Activated naive CD4-positive, alpha-beta T cell treated with anti-CD3 and anti-CD28 coated beads, Interleukin-2, amount 10 ng/mL, durations not matched to agents 7 days and 5 days (primary cell): ENCODE data around the gene LHFPL3.

ENCODE experiments used
- CTCF ChIA-PET: fragments of 350-600 bp; sonication (Branson Sonifier 250); formaldehyde crosslinking; loops from one replicate; lab custom pipeline; 2021; ENCODE audit warnings: antibody characterized with exemption; lab: Charles Lee
- DNase-seq: peaks from one replicate; pipeline ENCODE4 v3.0.0-alpha.2; 2020
- H3K27ac Mint-ChIP-seq: one replicate; pipeline ENCODE4 v1.8.0; 2021; ENCODE audit warnings: mild to moderate bottlenecking, moderate library complexity, mixed read lengths
- H3K27me3 Mint-ChIP-seq: one replicate; pipeline ENCODE4 v1.8.0; 2021; ENCODE audit warnings: mild to moderate bottlenecking, mixed read lengths
- H3K36me3 Mint-ChIP-seq: one replicate; pipeline ENCODE4 v1.8.0; 2021; ENCODE audit warnings: mixed read lengths
- H3K4me1 Mint-ChIP-seq: one replicate; pipeline ENCODE4 v1.8.0; 2021; ENCODE audit warnings: mixed read lengths
- H3K4me3 Mint-ChIP-seq: one replicate; pipeline ENCODE4 v1.8.0; 2021; ENCODE audit warnings: mild to moderate bottlenecking, moderate library complexity, mixed read lengths
- H3K9me3 Mint-ChIP-seq: one replicate; pipeline ENCODE4 v1.8.0; 2021; ENCODE audit warnings: mixed read lengths

Gene LHFPL3

DNA sequence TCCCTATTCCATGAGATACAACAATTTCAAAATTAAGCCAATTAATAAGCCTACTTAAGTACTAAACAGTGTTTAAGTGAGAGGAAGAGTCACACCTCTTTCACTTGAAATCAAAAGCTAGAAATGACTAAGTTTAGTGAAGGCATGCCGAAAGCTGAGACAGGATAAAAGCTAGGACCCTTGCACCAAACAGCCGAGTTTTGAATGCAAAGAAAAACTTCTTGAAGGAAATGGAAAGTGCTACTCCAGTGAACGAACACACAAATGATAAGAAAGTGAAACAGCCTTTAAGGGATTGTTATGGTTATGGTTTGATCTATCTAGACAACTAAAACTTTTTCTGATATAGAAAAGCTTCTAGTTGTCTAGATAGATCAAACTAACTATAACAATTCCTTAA is 550.2 kb downstream of the LHFPL3 start:
- Mint-ChIP-seq H3K36me3 (no peaks in the 10 kb centered on the region), H3K27ac (peak overlapping the region; percentile 43), H3K9me3 (no peaks in the 10 kb centered on the region), H3K4me3 (no peak overlapping the region), H3K27me3 (no peaks in the 10 kb centered on the region), H3K4me1 (peaks cover 22% of the 10 kb centered on the region)
- CTCF ChIA-PET, result interaction anchor here (2.8 kb wide), 1 partner anchor 21 kb away, joined by 11 read pairs; no protein-coding TSS in a partner anchor
- DNase-seq, result no peak

DNA sequence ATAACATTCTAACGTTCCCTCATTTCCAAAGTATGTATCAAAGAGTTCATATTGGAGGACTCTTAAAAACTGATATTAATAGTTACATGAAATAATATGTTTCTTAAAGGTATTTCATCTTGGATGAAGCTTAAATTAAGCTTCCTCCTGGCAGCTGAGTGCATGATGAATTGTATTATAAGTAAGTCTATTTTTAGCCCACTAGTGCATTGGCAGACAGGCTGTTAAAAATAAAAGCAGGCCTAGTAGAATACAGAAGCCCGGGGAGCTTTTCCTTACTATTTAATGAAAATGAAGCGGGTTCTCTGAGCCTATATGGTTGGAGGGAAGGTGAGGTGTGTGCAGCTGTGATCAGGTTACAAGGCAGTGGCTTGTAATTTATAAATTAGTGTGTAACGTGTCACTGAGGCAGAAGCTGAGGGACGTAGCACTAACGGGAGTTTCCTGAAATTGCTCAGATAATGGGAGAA is 554.9 kb downstream of the LHFPL3 start:
- no peaks in the 10 kb centered on the region for H3K9me3 Mint-ChIP-seq
- H3K36me3 Mint-ChIP-seq, result no peaks in the 10 kb centered on the region
- H3K27me3 Mint-ChIP-seq, result peaks cover 9% of the 10 kb centered on the region
- no peak for DNase-seq
- no peak overlapping the region for H3K4me3 Mint-ChIP-seq
- no peak overlapping the region for H3K27ac Mint-ChIP-seq
- CTCF ChIA-PET, result interaction anchor here (0.9 to 5.3 kb wide), 22 partner anchors 9 to 652 kb away, joined by 3 to 101 read pairs (median 7); no protein-coding TSS in a partner anchor
- H3K4me1 Mint-ChIP-seq, result peaks cover 23% of the 10 kb centered on the region

DNA sequence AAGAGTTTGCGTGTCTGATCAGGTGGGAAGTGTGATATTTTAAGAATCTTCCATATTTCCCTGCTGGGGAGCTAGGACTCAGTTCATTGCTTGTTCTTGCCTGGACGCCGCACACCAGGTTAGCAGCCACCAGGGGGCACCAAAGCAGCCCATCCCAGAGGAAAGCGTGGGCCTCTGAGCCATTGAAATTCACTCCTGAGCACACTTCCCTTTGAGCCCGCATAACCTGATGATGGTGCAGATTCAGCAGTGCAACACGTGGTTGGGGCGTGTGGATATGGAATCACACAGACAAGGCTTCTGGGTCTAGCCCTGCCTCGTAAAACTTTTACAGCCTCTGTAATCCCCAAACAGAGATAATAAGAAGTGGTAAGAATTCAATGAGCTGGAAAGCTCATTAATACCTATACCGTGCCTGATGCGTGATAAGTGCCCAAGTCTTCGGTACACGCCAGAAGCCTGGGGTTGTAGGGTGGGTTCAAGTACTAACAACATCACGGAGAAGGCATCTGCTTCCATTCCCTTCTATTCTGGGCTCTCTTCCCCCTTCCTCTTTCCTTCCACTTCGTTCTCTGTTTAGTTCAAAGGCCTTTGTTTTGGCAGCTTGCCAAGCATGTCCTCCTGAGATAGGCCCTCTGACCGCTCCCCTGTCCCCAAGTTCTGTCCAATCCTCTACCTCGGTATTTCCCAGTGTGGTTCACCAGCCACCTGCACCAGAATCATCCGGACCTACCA is 555.5 kb downstream of the LHFPL3 start:
- CTCF ChIA-PET, result interaction anchor here (0.5 to 5.3 kb wide), 24 partner anchors 9 to 1554 kb away, joined by 3 to 101 read pairs (median 6); no protein-coding TSS in a partner anchor
- Mint-ChIP-seq H3K36me3 (no peaks in the 10 kb centered on the region), H3K27me3 (peaks cover 9% of the 10 kb centered on the region), H3K4me1 (peaks cover 17% of the 10 kb centered on the region), H3K9me3 (no peaks in the 10 kb centered on the region), H3K27ac (no peak overlapping the region), H3K4me3 (no peak overlapping the region)
- DNase-seq, result peak; percentile 76

GRCh38 chr7:104886651-104887050 is 558.2 kb downstream of the LHFPL3 start:
- H3K9me3 Mint-ChIP-seq, result no peaks in the 10 kb centered on the region
- peaks cover 13% of the 10 kb centered on the region for H3K27me3 Mint-ChIP-seq
- H3K4me3 Mint-ChIP-seq, result no peak overlapping the region
- DNase-seq, result no peak
- CTCF ChIA-PET, result interaction anchor here (1.2 to 5.3 kb wide), 2 partner anchors 9 to 31 kb away, joined by 4 to 101 read pairs; no protein-coding TSS in a partner anchor
- no peaks in the 10 kb centered on the region for H3K36me3 Mint-ChIP-seq
- H3K4me1 Mint-ChIP-seq, result peaks cover 4% of the 10 kb centered on the region
- H3K27ac Mint-ChIP-seq, result no peak overlapping the region

DNA sequence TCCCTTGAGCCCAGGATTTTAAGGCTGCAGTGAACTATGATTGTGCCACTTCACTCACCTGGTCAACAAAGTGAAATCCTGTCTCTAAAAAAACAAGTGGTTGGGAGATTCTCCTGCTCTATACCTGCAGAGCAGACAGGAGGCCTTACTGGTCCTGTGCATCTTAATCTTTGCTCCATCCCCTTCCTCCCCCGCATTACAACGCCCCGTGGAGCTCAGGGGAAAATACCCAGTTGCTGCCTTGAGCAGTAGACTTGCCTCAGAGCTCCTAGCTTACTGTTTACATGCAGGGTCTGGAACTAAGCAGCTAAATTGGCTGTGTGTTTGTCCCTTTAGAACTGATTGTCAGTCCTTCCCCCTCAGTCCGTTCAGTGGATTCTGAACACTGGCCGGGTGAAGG is 561.8 kb downstream of the LHFPL3 start:
- H3K27me3 Mint-ChIP-seq, result peaks cover 9% of the 10 kb centered on the region
- no peaks in the 10 kb centered on the region for H3K4me1 Mint-ChIP-seq
- DNase-seq, result no peak
- no peaks in the 10 kb centered on the region for H3K9me3 Mint-ChIP-seq
- no peak overlapping the region for H3K4me3 Mint-ChIP-seq
- H3K27ac Mint-ChIP-seq, result no peak overlapping the region
- CTCF ChIA-PET, result no interaction called here
- H3K36me3 Mint-ChIP-seq, result no peaks in the 10 kb centered on the region

GRCh38 chr7:104891949-104892348 is 563.5 kb downstream of the LHFPL3 start:
- no peaks in the 10 kb centered on the region for H3K36me3 Mint-ChIP-seq
- H3K9me3 Mint-ChIP-seq, result no peaks in the 10 kb centered on the region
- H3K4me3 Mint-ChIP-seq, result no peak overlapping the region
- peaks cover 3% of the 10 kb centered on the region for H3K4me1 Mint-ChIP-seq
- no peak overlapping the region for H3K27ac Mint-ChIP-seq
- peaks cover 4% of the 10 kb centered on the region for H3K27me3 Mint-ChIP-seq
- CTCF ChIA-PET, result interaction anchor here (1.0 to 2.5 kb wide), 3 partner anchors 9 to 26 kb away, joined by 3 to 20 read pairs (median 9); no protein-coding TSS in a partner anchor
- DNase-seq, result no peak

DNA sequence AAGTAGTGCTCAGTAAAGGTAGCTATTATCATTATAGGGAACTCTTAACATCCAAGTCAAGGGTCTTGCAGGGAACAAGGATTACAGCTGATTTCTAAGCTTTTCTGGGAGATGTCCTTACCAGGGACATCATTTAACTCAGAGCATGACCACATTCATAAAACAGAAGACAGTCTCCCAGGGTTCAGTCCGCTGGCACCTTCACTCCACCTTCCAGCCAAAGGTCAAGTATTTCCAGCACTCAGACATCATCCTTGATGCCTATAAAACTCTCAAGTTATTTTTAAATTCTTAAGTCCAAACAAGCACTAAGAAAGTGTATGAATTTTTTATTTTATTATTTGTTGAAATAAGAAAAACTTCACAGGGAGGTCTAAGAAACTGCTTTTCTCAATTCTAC is 565.9 kb downstream of the LHFPL3 start:
- H3K4me1 Mint-ChIP-seq, result peaks cover 7% of the 10 kb centered on the region
- no peak overlapping the region for H3K4me3 Mint-ChIP-seq
- no peak overlapping the region for H3K27ac Mint-ChIP-seq
- H3K9me3 Mint-ChIP-seq, result no peaks in the 10 kb centered on the region
- H3K27me3 Mint-ChIP-seq, result peaks cover 4% of the 10 kb centered on the region
- no peak for DNase-seq
- H3K36me3 Mint-ChIP-seq, result no peaks in the 10 kb centered on the region
- CTCF ChIA-PET, result no interaction called here

GRCh38 chr7:104894726-104895521 is 566.5 kb downstream of the LHFPL3 start:
- H3K4me1 Mint-ChIP-seq, result peaks cover 7% of the 10 kb centered on the region
- no peaks in the 10 kb centered on the region for H3K9me3 Mint-ChIP-seq
- no peak overlapping the region for H3K27ac Mint-ChIP-seq
- CTCF ChIA-PET, result interaction anchor here (0.7 to 3.2 kb wide), 3 partner anchors 8 to 15 kb away, joined by 3 to 18 read pairs (median 4); no protein-coding TSS in a partner anchor
- H3K4me3 Mint-ChIP-seq, result no peak overlapping the region
- no peaks in the 10 kb centered on the region for H3K36me3 Mint-ChIP-seq
- H3K27me3 Mint-ChIP-seq, result peaks cover 4% of the 10 kb centered on the region
- no peak for DNase-seq

GRCh38 chr7:104895522-104896236 is 567.3 kb downstream of the LHFPL3 start:
- no peaks in the 10 kb centered on the region for H3K27me3 Mint-ChIP-seq
- H3K4me3 Mint-ChIP-seq, result no peak overlapping the region
- no peak for DNase-seq
- H3K36me3 Mint-ChIP-seq, result no peaks in the 10 kb centered on the region
- H3K27ac Mint-ChIP-seq, result no peak overlapping the region
- CTCF ChIA-PET, result interaction anchor here (0.7 to 3.2 kb wide), 3 partner anchors 9 to 16 kb away, joined by 3 to 18 read pairs (median 4); no protein-coding TSS in a partner anchor
- H3K4me1 Mint-ChIP-seq, result peaks cover 7% of the 10 kb centered on the region
- no peaks in the 10 kb centered on the region for H3K9me3 Mint-ChIP-seq

- no peaks in the 10 kb centered on the region for H3K36me3 Mint-ChIP-seq
- H3K27me3 Mint-ChIP-seq, result peaks cover 6% of the 10 kb centered on the region
- CTCF ChIA-PET, result interaction anchor here (1.6 kb wide), 1 partner anchor 16 kb away, joined by 10 read pairs; no protein-coding TSS in a partner anchor
- H3K4me1 Mint-ChIP-seq, result peaks cover 7% of the 10 kb centered on the region
- no peaks in the 10 kb centered on the region for H3K9me3 Mint-ChIP-seq
- H3K27ac Mint-ChIP-seq, result no peak overlapping the region
- H3K4me3 Mint-ChIP-seq, result no peak overlapping the region
- DNase-seq, result no peak
These were observed 570.0 kb downstream of the LHFPL3 start for GRCh38 chr7:104898434-104898833.

DNA sequence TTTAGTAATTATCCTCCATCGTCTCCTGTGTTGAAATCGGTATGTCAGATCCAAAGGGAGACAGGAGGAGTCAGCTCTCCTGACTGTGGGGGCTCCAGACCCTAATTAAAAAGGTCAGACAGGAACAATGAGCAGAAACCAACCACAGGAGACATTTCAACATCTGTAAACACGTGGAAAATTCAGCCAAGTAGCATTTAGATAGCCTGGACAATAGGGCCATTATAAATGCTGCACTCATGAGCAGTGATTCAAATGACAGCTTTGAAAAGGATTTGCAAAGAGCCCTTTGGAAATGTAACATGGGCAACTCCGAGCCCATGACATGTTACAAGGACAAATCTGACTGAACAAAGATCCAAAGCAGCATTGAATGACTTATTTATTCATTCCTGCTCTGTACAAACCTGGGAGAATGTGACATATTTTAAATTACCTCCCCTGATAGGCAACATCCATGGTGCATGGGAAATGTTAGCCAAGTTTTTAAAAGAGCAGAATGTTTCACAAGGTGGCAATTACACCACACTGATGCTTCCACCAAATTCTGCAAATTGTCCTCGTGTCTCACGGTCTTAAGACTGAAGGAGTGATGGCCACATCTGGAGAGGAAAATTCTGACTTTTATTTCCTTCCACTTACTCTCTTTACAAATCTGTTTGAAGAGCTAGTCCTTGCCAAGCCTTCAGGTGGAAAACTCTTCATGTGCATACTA is 572.3 kb downstream of the LHFPL3 start:
- H3K36me3 Mint-ChIP-seq, result no peaks in the 10 kb centered on the region
- no peak overlapping the region for H3K4me3 Mint-ChIP-seq
- no peaks in the 10 kb centered on the region for H3K9me3 Mint-ChIP-seq
- no peak overlapping the region for H3K27ac Mint-ChIP-seq
- CTCF ChIA-PET, result interaction anchor here (0.9 to 3.6 kb wide), 3 partner anchors 17 to 53 kb away, joined by 3 to 15 read pairs (median 3); no protein-coding TSS in a partner anchor
- H3K4me1 Mint-ChIP-seq, result peaks cover 7% of the 10 kb centered on the region
- peaks cover 6% of the 10 kb centered on the region for H3K27me3 Mint-ChIP-seq
- no peak for DNase-seq

GRCh38 chr7:104901240-104901619 is 572.8 kb downstream of the LHFPL3 start:
- H3K4me1 Mint-ChIP-seq, result peaks cover 7% of the 10 kb centered on the region
- peaks cover 10% of the 10 kb centered on the region for H3K27me3 Mint-ChIP-seq
- no peaks in the 10 kb centered on the region for H3K9me3 Mint-ChIP-seq
- H3K27ac Mint-ChIP-seq, result no peak overlapping the region
- no peak for DNase-seq
- H3K36me3 Mint-ChIP-seq, result no peaks in the 10 kb centered on the region
- H3K4me3 Mint-ChIP-seq, result no peak overlapping the region
- CTCF ChIA-PET, result interaction anchor here (0.9 to 3.6 kb wide), 3 partner anchors 17 to 53 kb away, joined by 3 to 15 read pairs (median 3); no protein-coding TSS in a partner anchor

GRCh38 chr7:104902183-104902582 is 573.8 kb downstream of the LHFPL3 start:
- H3K27me3 Mint-ChIP-seq, result peaks cover 12% of the 10 kb centered on the region
- H3K4me1 Mint-ChIP-seq, result peaks cover 3% of the 10 kb centered on the region
- no peak overlapping the region for H3K27ac Mint-ChIP-seq
- no peaks in the 10 kb centered on the region for H3K9me3 Mint-ChIP-seq
- H3K36me3 Mint-ChIP-seq, result no peaks in the 10 kb centered on the region
- CTCF ChIA-PET, result interaction anchor here (3.6 kb wide), 1 partner anchor 19 kb away, joined by 15 read pairs; no protein-coding TSS in a partner anchor
- H3K4me3 Mint-ChIP-seq, result no peak overlapping the region
- no peak for DNase-seq
